D721Med (cell line): ENCODE data around the gene DPF3.

Source experiments
- DNase-seq: peaks from one replicate; pipeline ENCODE4 v3.0.0; 2011; ENCODE audit warnings: low spot score; ENCODE audit not compliant: insufficient read length
- FAIRE-seq: peaks from 2 replicates; lab custom pipeline; 2011; peaks lifted over from hg19 to GRCh38; lab: Jason Lieb, UNC
- CTCF ChIP-seq: IDR thresholded peaks from 2 replicates; pipeline ENCODE4 v1.5.1; 2012; ENCODE audit warnings: mild to moderate bottlenecking, control low read depth; ENCODE audit not compliant: insufficient read depth; ENCODE audit errors: missing control alignments

DPF3 gene

GRCh38 chr14:72634691-72635616 is 258.9 kb downstream of the DPF3 start:
- DNase-seq: no peak
- TF ChIP-seq CTCF: no peak
- no peak for FAIRE-seq

- FAIRE-seq (no peak), DNase-seq (no peak)
- no peak for TF ChIP-seq CTCF
Measured at GRCh38 chr14:72633551-72633950, 260.4 kb downstream of the DPF3 start.

GRCh38 chr14:72632727-72633126 is 261.2 kb downstream of the DPF3 start:
- FAIRE-seq (no peak), DNase-seq (no peak)
- no peak for TF ChIP-seq CTCF

GRCh38 chr14:72631401-72631800 is 262.5 kb downstream of the DPF3 start:
- TF ChIP-seq CTCF: no peak
- FAIRE-seq: no peak
- no peak for DNase-seq

GRCh38 chr14:72630374-72630773 is 263.5 kb downstream of the DPF3 start:
- no peak for TF ChIP-seq CTCF
- DNase-seq: no peak
- no peak for FAIRE-seq

GRCh38 chr14:72629534-72629933 is 264.4 kb downstream of the DPF3 start:
- DNase-seq (no peak), FAIRE-seq (no peak)
- no peak for TF ChIP-seq CTCF

- FAIRE-seq (no peak), DNase-seq (no peak)
- TF ChIP-seq CTCF: no peak
Measured at GRCh38 chr14:72625689-72626088, 268.2 kb downstream of the DPF3 start.
